CD4-positive, alpha-beta T cell (primary cell): ENCODE data around the gene ISOC2. TPM values are rescaled to one million over a fixed set of nuclear protein-coding genes. Genes with fewer than 3 reads are reported as not detected.

Experiments
- ATAC-seq: fragments of 200-7000 bp; cut with Tn5 transposase; one replicate; pipeline ENCODE4 v1.10.0; 2022; ENCODE audit warnings: mild to moderate bottlenecking; ENCODE audit not compliant: poor library complexity
- CTCF ChIA-PET: fragments of 350-600 bp; sonication (Branson Sonifier 250); formaldehyde crosslinking; loops from one replicate; lab custom pipeline; 2021; ENCODE audit warnings: antibody characterized with exemption, inconsistent platforms; lab: Charles Lee
- POLR2A ChIA-PET: fragments of 350-600 bp; sonication (Branson Sonifier 250); formaldehyde crosslinking; loops from one replicate; lab custom pipeline; 2021; ENCODE audit warnings: antibody characterized with exemption, inconsistent platforms; lab: Charles Lee
- DNase-seq, 14 experiments: peaks; one replicate each; pipeline ENCODE4 v3.0.0-alpha.2; 2013 to 2020; ENCODE audit warnings: mixed read lengths in 2 of 14
- H3K27ac ChIP-seq, 2 donors: one replicate each; pipeline versions ENCODE4 v1.5.1 to v1.7.0; 2013; ENCODE audit warnings: low read length in 2 of 2, low read depth in 1 of 2, mild to moderate bottlenecking in 1 of 2
- H3K27me3 ChIP-seq, 2 experiments: 1 replicate in 1 of 2; 2 replicates in 1 of 2; pipeline versions ENCODE4 v1.6.1 to v1.7.0; 2013; ENCODE audit warnings: low read length in 2 of 2, control low read depth in 1 of 2, mild to moderate bottlenecking in 1 of 2, moderate library complexity in 1 of 2; ENCODE audit not compliant: insufficient read depth in 2 of 2, control insufficient read depth in 1 of 2
- H3K36me3 ChIP-seq: one replicate; pipeline ENCODE4 v1.6.1; 2013; ENCODE audit warnings: low read length, control low read depth; ENCODE audit not compliant: insufficient read depth
- H3K4me1 ChIP-seq: one replicate; pipeline ENCODE4 v1.6.1; 2013; ENCODE audit warnings: low read length, control low read depth; ENCODE audit not compliant: insufficient read depth
- H3K4me3 ChIP-seq: one replicate; pipeline ENCODE4 v1.5.1; 2013; ENCODE audit warnings: mild to moderate bottlenecking, low read length, moderate library complexity
- H3K9me3 ChIP-seq, 2 experiments: 1 replicate in 1 of 2; 2 replicates in 1 of 2; pipeline versions ENCODE4 v1.6.1 to v1.7.0; 2013; ENCODE audit warnings: low read length in 2 of 2, mild to moderate bottlenecking in 2 of 2, control low read depth in 1 of 2, moderate library complexity in 1 of 2; ENCODE audit not compliant: control insufficient read depth in 1 of 2, insufficient read depth in 1 of 2
- H3K27ac Mint-ChIP-seq: one replicate; pipeline ENCODE4 v1.8.0; 2020; ENCODE audit warnings: mixed read lengths
- H3K27me3 Mint-ChIP-seq: one replicate; pipeline ENCODE4 v1.8.0; 2021; ENCODE audit warnings: mixed read lengths
- H3K36me3 Mint-ChIP-seq: one replicate; pipeline ENCODE4 v1.8.0; 2021; ENCODE audit warnings: low read depth, mixed read lengths
- H3K4me1 Mint-ChIP-seq: one replicate; pipeline ENCODE4 v1.8.0; 2021; ENCODE audit warnings: low read depth, mixed read lengths
- H3K4me3 Mint-ChIP-seq: one replicate; pipeline ENCODE4 v1.8.0; 2020; ENCODE audit warnings: mild to moderate bottlenecking, mixed read lengths
- H3K9me3 Mint-ChIP-seq: one replicate; pipeline ENCODE4 v1.8.0; 2020; ENCODE audit warnings: mixed read lengths
- intact Hi-C, 2 experiments: fragments of 100-400 bp; cut with DNase I in 1 of 2; cut with micrococcal nuclease in 1 of 2; formaldehyde crosslinking; loops; one replicate each; pipeline versions ENCODE4 v1.15.1 to v1.9.0; 2023 to 2025; cut with DNase I, micrococcal nuclease
- total RNA-seq, 174 experiments: library from RNA in 2 of 174; stranded (reverse) in 2 of 174; gene quantifications; one replicate each; pipeline ENCODE4 v1.2.3 and lab custom pipeline; 2021 to 2026
- TF ChIP-seq, protein P1 (sequence below): fragments of 200-600 bp; IDR thresholded peaks from one replicate; pipeline ENCODE4 v1.8.0; 2022; ENCODE audit warnings: antibody characterized with exemption, mild to moderate bottlenecking

ISOC2 gene
- total RNA-seq, 2 experiments from 2014 or later, result 1.5 to 2.2 TPM

DNA sequence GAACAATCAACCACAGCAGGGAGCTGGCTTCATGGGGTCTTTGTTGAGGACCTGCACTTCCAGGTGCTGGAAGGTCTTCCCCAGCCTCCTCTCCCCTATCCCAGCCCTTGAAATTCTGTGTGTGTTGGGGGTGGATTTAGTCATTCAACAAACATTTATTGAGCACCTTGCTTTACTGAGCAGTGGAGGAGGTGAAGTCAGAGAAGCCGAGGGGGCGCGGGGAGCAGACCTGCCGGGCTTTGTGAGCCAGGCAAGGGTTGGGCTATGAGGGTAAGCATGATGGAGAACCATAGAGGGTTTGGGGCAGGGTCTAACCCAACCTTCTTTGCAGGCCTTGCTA, 6.6 kb upstream of the ISOC2 start:
- Mint-ChIP-seq H3K27me3 (no peaks in the 10 kb centered on the region), H3K4me3 (no peak overlapping the region), H3K4me1 (no peaks in the 10 kb centered on the region), H3K36me3 (no peaks in the 10 kb centered on the region), H3K9me3 (no peaks in the 10 kb centered on the region), H3K27ac (no peak overlapping the region)
- H3K36me3 ChIP-seq, result no peaks in the 10 kb centered on the region
- H3K27ac ChIP-seq, result no peak overlapping the region
- ChIA-PET CTCF (interaction anchor here (0.9 to 3.0 kb wide), 6 partner anchors 9 to 166 kb away, joined by 3 to 31 read pairs (median 4); partner anchors contain the start of genes NAT14 and ZNF628), POLR2A (interaction anchor here (2.5 kb wide), 1 partner anchor 8 kb away, joined by 7 read pairs; the partner anchor contains the start of gene ZNF628)
- ATAC-seq, result no peak
- H3K4me3 ChIP-seq, result no peak overlapping the region
- no peak for DNase-seq
- TF ChIP-seq, protein P1, sequence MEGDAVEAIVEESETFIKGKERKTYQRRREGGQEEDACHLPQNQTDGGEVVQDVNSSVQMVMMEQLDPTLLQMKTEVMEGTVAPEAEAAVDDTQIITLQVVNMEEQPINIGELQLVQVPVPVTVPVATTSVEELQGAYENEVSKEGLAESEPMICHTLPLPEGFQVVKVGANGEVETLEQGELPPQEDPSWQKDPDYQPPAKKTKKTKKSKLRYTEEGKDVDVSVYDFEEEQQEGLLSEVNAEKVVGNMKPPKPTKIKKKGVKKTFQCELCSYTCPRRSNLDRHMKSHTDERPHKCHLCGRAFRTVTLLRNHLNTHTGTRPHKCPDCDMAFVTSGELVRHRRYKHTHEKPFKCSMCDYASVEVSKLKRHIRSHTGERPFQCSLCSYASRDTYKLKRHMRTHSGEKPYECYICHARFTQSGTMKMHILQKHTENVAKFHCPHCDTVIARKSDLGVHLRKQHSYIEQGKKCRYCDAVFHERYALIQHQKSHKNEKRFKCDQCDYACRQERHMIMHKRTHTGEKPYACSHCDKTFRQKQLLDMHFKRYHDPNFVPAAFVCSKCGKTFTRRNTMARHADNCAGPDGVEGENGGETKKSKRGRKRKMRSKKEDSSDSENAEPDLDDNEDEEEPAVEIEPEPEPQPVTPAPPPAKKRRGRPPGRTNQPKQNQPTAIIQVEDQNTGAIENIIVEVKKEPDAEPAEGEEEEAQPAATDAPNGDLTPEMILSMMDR, result peak; percentile 57
- no peaks in the 10 kb centered on the region for H3K9me3 ChIP-seq
- peaks cover 8% of the 10 kb centered on the region for H3K4me1 ChIP-seq
- intact Hi-C loops, result loop anchor here (1.0 to 5.0 kb wide), 3 partner anchors 36 to 164 kb away; partner anchors contain the start of gene ZNF865 (in 1 of the 2)
- H3K27me3 ChIP-seq, result no peaks in the 10 kb centered on the region

DNA sequence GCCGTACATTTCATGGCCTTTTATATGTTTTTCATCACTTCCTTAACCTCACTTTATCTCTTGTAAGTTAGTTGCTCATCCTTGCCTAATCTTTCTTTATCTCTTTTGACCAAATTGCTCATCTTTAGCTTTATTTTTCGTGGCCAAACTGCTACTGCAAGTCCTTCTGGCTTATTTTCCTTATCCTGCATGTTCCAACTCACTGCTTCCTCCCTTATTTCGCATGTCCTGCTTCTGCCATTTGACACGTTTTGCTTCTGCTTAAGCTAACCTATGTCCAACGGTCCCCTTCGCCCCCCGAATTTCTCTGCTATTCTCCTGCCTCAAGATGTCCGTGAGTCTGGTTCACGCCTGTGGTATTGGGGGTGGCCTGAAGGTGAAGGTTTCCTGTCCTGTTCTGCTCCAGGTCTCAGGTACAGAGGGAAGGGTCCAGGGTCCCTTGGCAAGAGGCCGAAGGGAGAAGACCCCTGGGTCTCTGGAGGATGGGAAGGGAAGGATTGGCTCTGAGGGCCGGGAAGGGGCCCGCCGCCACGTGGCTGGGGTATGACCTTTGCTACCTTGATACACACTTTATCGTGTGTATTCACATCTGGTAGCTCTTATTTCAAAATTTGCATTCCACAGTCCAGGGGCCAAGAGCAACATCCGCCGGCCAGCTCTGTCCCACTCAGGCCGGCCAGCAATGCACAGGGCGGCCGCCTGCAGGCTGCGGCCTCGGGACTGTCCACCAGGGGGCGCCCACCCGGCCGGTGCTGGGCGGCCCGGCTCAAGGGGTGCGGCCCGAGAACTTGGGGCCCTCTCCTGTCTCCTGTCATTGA, 6.0 kb upstream of the ISOC2 start:
- CTCF ChIA-PET, result interaction anchor here (0.7 to 3.0 kb wide), 7 partner anchors 9 to 166 kb away, joined by 3 to 31 read pairs (median 4); partner anchors contain the start of genes NAT14, TMEM238 and ZNF628
- no peaks in the 10 kb centered on the region for H3K36me3 Mint-ChIP-seq
- H3K27ac Mint-ChIP-seq, result no peak overlapping the region
- DNase-seq, result peak; percentile 30 to 82 (median 58)
- Histone ChIP-seq H3K9me3 (no peaks in the 10 kb centered on the region), H3K4me1 (peaks cover 11% of the 10 kb centered on the region), H3K27ac (no peak overlapping the region), H3K4me3 (no peak overlapping the region), H3K36me3 (no peaks in the 10 kb centered on the region), H3K27me3 (no peaks in the 10 kb centered on the region)
- TF ChIP-seq, protein P1, result peak; percentile 97
- no peaks in the 10 kb centered on the region for H3K4me1 Mint-ChIP-seq
- no peaks in the 10 kb centered on the region for H3K27me3 Mint-ChIP-seq
- POLR2A ChIA-PET, result interaction anchor here (0.6 to 2.5 kb wide), 3 partner anchors 9 to 169 kb away, joined by 3 to 7 read pairs (median 3); partner anchors contain the start of gene ZNF628
- intact Hi-C loops, result loop anchor here (1.0 to 5.0 kb wide), 3 partner anchors 37 to 165 kb away; partner anchors contain the start of gene ZNF865 (in 1 of the 2)
- ATAC-seq, result peak; percentile 93
- no peak overlapping the region for H3K4me3 Mint-ChIP-seq
- H3K9me3 Mint-ChIP-seq, result no peaks in the 10 kb centered on the region

DNA sequence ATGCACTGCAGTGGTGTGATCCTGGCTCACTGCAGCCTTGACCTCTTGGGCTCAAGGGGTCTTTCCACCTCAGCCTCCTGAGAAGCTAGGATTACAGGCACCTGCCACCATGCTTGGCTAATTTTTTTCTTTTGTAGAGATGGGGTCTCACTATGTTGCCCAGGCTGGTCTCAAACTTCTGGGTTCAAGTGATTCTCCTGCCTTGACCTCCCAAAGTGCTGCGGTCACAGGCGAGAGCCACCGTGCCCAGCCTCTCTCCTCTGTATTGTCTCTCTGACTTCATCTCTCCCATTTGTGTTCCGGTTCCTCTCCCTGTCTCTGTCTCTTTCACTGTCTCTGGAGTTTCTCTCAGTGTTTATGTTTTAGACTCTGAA, 4.8 kb upstream of the ISOC2 start:
- no peak overlapping the region for H3K27ac Mint-ChIP-seq
- no peaks in the 10 kb centered on the region for H3K27me3 ChIP-seq

More for the DNA sequence above, 4.8 kb upstream of the ISOC2 start:
- H3K4me1 Mint-ChIP-seq, result peaks cover 6% of the 10 kb centered on the region
- ATAC-seq (no peak), DNase-seq (no peak)
- TF ChIP-seq, protein P1, result no peak
- H3K36me3 Mint-ChIP-seq, result peaks cover 5% of the 10 kb centered on the region
- H3K27me3 Mint-ChIP-seq, result no peaks in the 10 kb centered on the region
- peaks cover 20% of the 10 kb centered on the region for H3K4me1 ChIP-seq
- H3K9me3 ChIP-seq, result no peaks in the 10 kb centered on the region
- no peak overlapping the region for H3K4me3 ChIP-seq
- H3K4me3 Mint-ChIP-seq, result peak overlapping the region; percentile 8
- no peak overlapping the region for H3K27ac ChIP-seq
- intact Hi-C loops, result loop anchor here in 1 of 2 experiments (5.0 kb wide), 2 partner anchors 141 to 166 kb away; partner anchors contain the start of gene ZNF865
- CTCF ChIA-PET, result interaction anchor here (3.0 kb wide), 1 partner anchor 38 kb away, joined by 31 read pairs; no protein-coding TSS in a partner anchor
- no peaks in the 10 kb centered on the region for H3K9me3 Mint-ChIP-seq
- POLR2A ChIA-PET, result interaction anchor here (2.5 kb wide), 1 partner anchor 10 kb away, joined by 7 read pairs; the partner anchor contains the start of gene ZNF628
- H3K36me3 ChIP-seq, result no peaks in the 10 kb centered on the region
